BE2C (cell line): ENCODE results near the gene TLE7.

Experiments
- DNase-seq: peaks from one replicate; pipeline ENCODE4 v3.0.0-alpha.2; 2020
- H3K27me3 ChIP-seq: fragments of 250-450 bp; sonication (Bioruptor Pico); 2 replicates; pipeline ENCODE4 v1.5.1; 2020; ENCODE audit warnings: mild to moderate bottlenecking
- H3K36me3 ChIP-seq: fragments of 250-450 bp; sonication (Bioruptor Pico); 2 replicates; pipeline ENCODE4 v1.5.1; 2020; ENCODE audit warnings: mild to moderate bottlenecking
- H3K4me1 ChIP-seq: fragments of 250-450 bp; sonication (Bioruptor Pico); 2 replicates; pipeline ENCODE4 v1.5.1; 2020
- H3K4me3 ChIP-seq: 2 replicates; pipeline ENCODE4 v1.5.1; 2011; ENCODE audit warnings: low read depth, low read length
- H3K9me3 ChIP-seq: fragments of 250-450 bp; sonication (Bioruptor Pico); 2 replicates; pipeline ENCODE4 v1.5.1; 2020
- CTCF ChIP-seq: IDR thresholded peaks from 2 replicates; pipeline ENCODE4 v1.5.1; 2012; ENCODE audit warnings: mild to moderate bottlenecking, low read depth, low read length

The TLE7 gene

GRCh38 chr16:71409011-71409775, 32.7 kb downstream of the TLE7 start:
- no peak for DNase-seq
- Histone ChIP-seq H3K9me3 (no peaks in the 10 kb centered on the region), H3K36me3 (no peaks in the 10 kb centered on the region), H3K4me3 (no peak overlapping the region), H3K27me3 (peaks cover 38% of the 10 kb centered on the region), H3K4me1 (no peaks in the 10 kb centered on the region)
- no peak for TF ChIP-seq CTCF

- peaks cover 45% of the 10 kb centered on the region for H3K27me3 ChIP-seq
- no peaks in the 10 kb centered on the region for H3K9me3 ChIP-seq
- H3K36me3 ChIP-seq = no peaks in the 10 kb centered on the region
- no peak overlapping the region for H3K4me3 ChIP-seq
- TF ChIP-seq CTCF = no peak
- no peak for DNase-seq
- no peaks in the 10 kb centered on the region for H3K4me1 ChIP-seq
Measured at GRCh38 chr16:71408536-71408935, 33.3 kb downstream of the TLE7 start.

GRCh38 chr16:71407731-71408130, 34.1 kb downstream of the TLE7 start:
- Histone ChIP-seq H3K36me3 (no peaks in the 10 kb centered on the region), H3K4me3 (no peak overlapping the region), H3K9me3 (no peaks in the 10 kb centered on the region), H3K27me3 (peaks cover 45% of the 10 kb centered on the region), H3K4me1 (no peaks in the 10 kb centered on the region)
- no peak for DNase-seq
- no peak for TF ChIP-seq CTCF

- no peak overlapping the region for H3K4me3 ChIP-seq
- DNase-seq = no peak
- H3K36me3 ChIP-seq = no peaks in the 10 kb centered on the region
- H3K9me3 ChIP-seq = no peaks in the 10 kb centered on the region
- H3K4me1 ChIP-seq = no peaks in the 10 kb centered on the region
- no peak for TF ChIP-seq CTCF
- H3K27me3 ChIP-seq = peaks cover 48% of the 10 kb centered on the region
Measured at GRCh38 chr16:71406724-71407123, 35.1 kb downstream of the TLE7 start.

- Histone ChIP-seq H3K36me3 (no peaks in the 10 kb centered on the region), H3K9me3 (no peaks in the 10 kb centered on the region), H3K4me3 (no peak overlapping the region), H3K27me3 (peaks cover 51% of the 10 kb centered on the region), H3K4me1 (no peaks in the 10 kb centered on the region)
- DNase-seq = no peak
- TF ChIP-seq CTCF = no peak
Measured at GRCh38 chr16:71406316-71406715, 35.5 kb downstream of the TLE7 start.

- H3K4me3 ChIP-seq = no peak overlapping the region
- no peaks in the 10 kb centered on the region for H3K4me1 ChIP-seq
- no peak for TF ChIP-seq CTCF
- peaks cover 52% of the 10 kb centered on the region for H3K27me3 ChIP-seq
- H3K36me3 ChIP-seq = no peaks in the 10 kb centered on the region
- DNase-seq = no peak
- no peaks in the 10 kb centered on the region for H3K9me3 ChIP-seq
Measured at GRCh38 chr16:71404364-71404763, 37.5 kb downstream of the TLE7 start.
